PC-3 (cell line): ENCODE data around the gene ENTPD7. TPM values are rescaled to one million over a fixed set of nuclear protein-coding genes. Genes with fewer than 3 reads are reported as not detected.
"Not testable (repeated sequence)": the region's sequence is repeated elsewhere in the genome, so short reads cannot be mapped to it uniquely, and the experiment has no call there.

Source experiments
- ATAC-seq: fragments of 200-7000 bp; cut with Tn5 transposase; 2 replicates; pipeline ENCODE4 v1.9.1; 2020; ENCODE audit warnings: mild to moderate bottlenecking, moderate library complexity
- BruUV-seq: library from RNA; stranded (reverse); fragments of 400-500 nt; replicated peaks from 2 replicates; lab custom pipeline; 2021; lab: Mats Ljungman, UMichigan
- CTCF ChIA-PET: fragments of 300-600 bp; sonication (Branson Sonifier 250); formaldehyde crosslinking; loops from one replicate; lab custom pipeline; 2022; ENCODE audit warnings: antibody characterized with exemption; lab: Charles Lee
- POLR2A ChIA-PET: fragments of 300-600 bp; sonication (Branson Sonifier 250); formaldehyde crosslinking; loops from one replicate; lab custom pipeline; 2022; ENCODE audit warnings: antibody characterized with exemption; ENCODE audit not compliant: unreplicated experiment; lab: Charles Lee
- DNase-seq: peaks from one replicate; pipeline ENCODE4 v3.0.0-alpha.2; 2015
- H2AFZ ChIP-seq: fragments of 300-600 bp; sonication (generic); 2 replicates; pipeline ENCODE4 v1.6.0; 2016; ENCODE audit warnings: antibody characterized with exemption, low read length
- H3F3A ChIP-seq: fragments of 300-600 bp; sonication (generic); one replicate; pipeline ENCODE4 v1.6.0; 2017; ENCODE audit warnings: antibody characterized with exemption, low read length, control low read depth, mild to moderate bottlenecking; ENCODE audit not compliant: unreplicated experiment
- H3K27ac ChIP-seq: fragments of 300-600 bp; sonication (generic); 2 replicates; pipeline ENCODE4 v1.5.1; 2016; ENCODE audit warnings: mild to moderate bottlenecking, low read length
- H3K27me3 ChIP-seq: fragments of 300-600 bp; sonication (generic); 2 replicates; pipeline ENCODE4 v1.6.1; 2016; ENCODE audit warnings: low read length, mixed read lengths
- H3K36me3 ChIP-seq: fragments of 300-600 bp; sonication (generic); 2 replicates; pipeline ENCODE4 v1.6.1; 2016; ENCODE audit warnings: low read depth, mixed run types, low read length, mixed read lengths
- H3K4me1 ChIP-seq: fragments of 300-600 bp; sonication (generic); 2 replicates; pipeline ENCODE4 v1.5.1; 2016; ENCODE audit warnings: low read length; ENCODE audit not compliant: insufficient read depth
- H3K4me2 ChIP-seq: fragments of 300-600 bp; sonication (generic); 2 replicates; pipeline ENCODE4 v1.6.0; 2016; ENCODE audit warnings: low read length
- H3K4me3 ChIP-seq: fragments of 300-600 bp; sonication (generic); 2 replicates; pipeline ENCODE4 v1.5.1; 2016; ENCODE audit warnings: mild to moderate bottlenecking, low read length, mixed read lengths
- H3K79me2 ChIP-seq: fragments of 300-600 bp; sonication (generic); 2 replicates; pipeline ENCODE4 v1.6.1; 2017; ENCODE audit warnings: low read length, mixed read lengths
- H3K9ac ChIP-seq: fragments of 300-600 bp; sonication (generic); 2 replicates; pipeline ENCODE4 v1.6.0; 2016; ENCODE audit warnings: mild to moderate bottlenecking, low read length
- H3K9me2 ChIP-seq: fragments of 300-600 bp; sonication (generic); replicated peaks from 2 replicates; pipeline ENCODE4 v1.6.1; 2016; ENCODE audit warnings: mixed run types, low read length, mixed read lengths
- H3K9me3 ChIP-seq: fragments of 300-600 bp; sonication (generic); 2 replicates; pipeline ENCODE4 v1.6.1; 2016; ENCODE audit warnings: low read length, mixed read lengths
- H4K20me1 ChIP-seq: fragments of 300-600 bp; sonication (generic); 2 replicates; pipeline ENCODE4 v1.6.1; 2016; ENCODE audit warnings: low read length, mixed read lengths
- EZH2 ChIP-seq: fragments of 300-600 bp; sonication (generic); IDR thresholded peaks from one replicate; pipeline ENCODE4 v1.6.1; 2017; ENCODE audit warnings: antibody characterized with exemption, mild to moderate bottlenecking, low read length; ENCODE audit not compliant: unreplicated experiment
- EZH2phosphoT487 ChIP-seq: fragments of 300-600 bp; sonication (generic); IDR thresholded peaks from 2 replicates; pipeline ENCODE4 v1.6.1; 2018; ENCODE audit warnings: mild to moderate bottlenecking, antibody characterized with exemption, low read length, borderline replicate concordance
- intact Hi-C: fragments of 100-400 bp; cut with micrococcal nuclease; formaldehyde crosslinking; loops from 2 replicates; pipeline ENCODE4 v1.9.0; 2023
- total RNA-seq: library from RNA; depleted of rRNA; stranded (reverse); fragments of >200 nt; gene quantifications from 2 replicates; pipeline ENCODE4 v1.2.3, GENCODE V29; 2014
- TF ChIP-seq, protein P1 (sequence below): fragments of 300-600 bp; sonication (generic); conservative IDR thresholded peaks from 2 replicates; pipeline ENCODE4 v1.5.1; 2017; ENCODE audit warnings: antibody characterized with exemption, low read depth, mild to moderate bottlenecking, low read length

ENTPD7 gene
- total RNA-seq, 1 experiment from 2014 or later, result 6.8 TPM

DNA sequence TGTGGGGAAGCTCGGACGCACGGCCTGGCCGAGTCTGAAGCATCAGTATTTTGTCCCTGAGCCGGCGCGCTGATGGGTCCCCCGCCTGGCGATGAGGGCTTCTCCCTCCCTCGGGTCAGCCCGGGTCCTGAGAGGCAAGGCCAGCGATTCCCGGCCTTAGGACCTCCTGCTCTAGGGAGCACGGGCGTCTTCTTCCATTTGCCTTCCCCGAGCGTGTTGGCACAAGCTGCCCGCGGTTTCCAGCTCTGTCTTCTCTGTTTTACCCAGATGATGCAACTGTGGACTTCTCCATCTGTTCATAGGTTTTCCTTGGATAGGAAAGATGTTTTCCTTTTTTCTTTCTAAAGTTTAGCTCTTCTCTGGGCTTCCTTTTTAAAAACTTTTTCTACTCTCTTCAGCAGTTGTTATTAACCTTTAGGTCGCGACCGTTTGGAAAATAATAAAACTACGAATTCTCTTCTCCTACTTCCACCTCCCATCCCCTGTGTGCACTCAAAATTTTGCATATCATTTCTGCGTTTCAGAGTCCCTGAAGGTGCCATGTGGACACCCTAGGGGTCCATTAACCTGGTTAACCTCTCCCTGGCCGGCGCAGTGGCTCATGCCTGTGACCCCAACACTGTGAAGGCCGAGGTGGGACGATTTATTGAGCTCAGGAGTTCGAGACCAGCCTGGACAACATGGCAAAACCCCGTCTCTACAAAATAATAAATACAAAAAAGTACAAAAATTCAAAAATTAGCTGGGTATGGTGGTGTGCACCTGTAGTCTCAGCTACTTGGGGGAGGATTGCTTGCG is 37.7 kb upstream of the ENTPD7 start:
- Histone ChIP-seq H3K36me3 (no peaks in the 10 kb centered on the region), H3K4me1 (peaks cover 24% of the 10 kb centered on the region; the same call in 1 of the 2 replicates), H3K4me3 (peak overlapping the region; percentile 80), H3K27ac (peak overlapping the region; percentile 98), H3K9me3 (no peaks in the 10 kb centered on the region), H2AFZ (peak overlapping the region; percentile 74), H3K9ac (peak overlapping the region; percentile 97), H4K20me1 (peaks cover 17% of the 10 kb centered on the region; the same call in 1 of the 2 replicates), H3K27me3 (no peaks in the 10 kb centered on the region), H3K9me2 (no peaks in the 10 kb centered on the region), H3K79me2 (peaks cover 34% of the 10 kb centered on the region), H3F3A (no peaks in the 10 kb centered on the region), H3K4me2 (peak overlapping the region; percentile 88)
- ChIA-PET CTCF (interaction anchor here (0.7 to 0.8 kb wide), 2 partner anchors 9 to 185 kb away, joined by 3 read pairs; no protein-coding TSS in a partner anchor), POLR2A (interaction anchor here (0.6 kb wide), 2 partner anchors 44 to 1745 kb away, joined by 3 read pairs; no protein-coding TSS in a partner anchor)
- ATAC-seq (peak; percentile 6; the same call in 1 of the 2 replicates), DNase-seq (no peak)
- BruUV-seq, result TSS peak; percentile 88
- intact Hi-C loops, result loop anchor here (5.0 kb wide), 1 partner anchor 36 kb away; the partner anchor contains the start of gene ENTPD7
- TF ChIP-seq EZH2phosphoT487, result no peak
- TF ChIP-seq EZH2, result no peak
- TF ChIP-seq, protein P1, sequence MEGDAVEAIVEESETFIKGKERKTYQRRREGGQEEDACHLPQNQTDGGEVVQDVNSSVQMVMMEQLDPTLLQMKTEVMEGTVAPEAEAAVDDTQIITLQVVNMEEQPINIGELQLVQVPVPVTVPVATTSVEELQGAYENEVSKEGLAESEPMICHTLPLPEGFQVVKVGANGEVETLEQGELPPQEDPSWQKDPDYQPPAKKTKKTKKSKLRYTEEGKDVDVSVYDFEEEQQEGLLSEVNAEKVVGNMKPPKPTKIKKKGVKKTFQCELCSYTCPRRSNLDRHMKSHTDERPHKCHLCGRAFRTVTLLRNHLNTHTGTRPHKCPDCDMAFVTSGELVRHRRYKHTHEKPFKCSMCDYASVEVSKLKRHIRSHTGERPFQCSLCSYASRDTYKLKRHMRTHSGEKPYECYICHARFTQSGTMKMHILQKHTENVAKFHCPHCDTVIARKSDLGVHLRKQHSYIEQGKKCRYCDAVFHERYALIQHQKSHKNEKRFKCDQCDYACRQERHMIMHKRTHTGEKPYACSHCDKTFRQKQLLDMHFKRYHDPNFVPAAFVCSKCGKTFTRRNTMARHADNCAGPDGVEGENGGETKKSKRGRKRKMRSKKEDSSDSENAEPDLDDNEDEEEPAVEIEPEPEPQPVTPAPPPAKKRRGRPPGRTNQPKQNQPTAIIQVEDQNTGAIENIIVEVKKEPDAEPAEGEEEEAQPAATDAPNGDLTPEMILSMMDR, result no peak

DNA sequence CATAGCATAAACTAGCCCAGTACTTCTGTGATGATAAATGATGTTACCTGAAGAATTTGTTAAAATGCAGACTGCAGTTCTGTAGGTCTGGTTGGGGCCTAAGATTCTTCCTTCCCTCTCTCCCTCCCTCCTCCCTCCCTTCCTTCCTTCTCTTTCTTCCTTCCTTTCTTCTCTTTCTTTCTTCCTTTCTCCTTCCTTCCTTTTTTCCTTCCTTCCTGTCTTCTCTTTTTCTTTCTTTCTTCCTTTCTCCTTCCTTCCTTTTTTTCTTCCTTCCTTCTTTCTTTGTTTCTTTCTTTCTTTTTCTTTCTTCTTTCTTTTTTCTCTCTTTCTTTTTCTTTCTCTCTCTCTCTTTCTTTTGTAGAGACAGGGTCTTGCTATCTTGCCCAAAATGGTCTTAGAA is 35.4 kb upstream of the ENTPD7 start:
- Histone ChIP-seq H3K4me1 (0 out of 2 replicates have a peak, but pooled peaks cover 7% of the 10 kb centered on the region), H3F3A (no peaks in the 10 kb centered on the region), H3K9ac (no peak overlapping the region), H2AFZ (no peak overlapping the region), H3K9me3 (no peaks in the 10 kb centered on the region), H4K20me1 (0 out of 2 replicates have a peak, but pooled peaks cover under 1% of the 10 kb centered on the region), H3K27ac (no peak overlapping the region), H3K36me3 (no peaks in the 10 kb centered on the region), H3K9me2 (no peaks in the 10 kb centered on the region), H3K27me3 (no peaks in the 10 kb centered on the region), H3K4me2 (no peak overlapping the region), H3K79me2 (peaks cover 11% of the 10 kb centered on the region), H3K4me3 (no peak overlapping the region)
- CTCF ChIA-PET, result no interaction called here
- DNase-seq, result no peak
- BruUV-seq, result no TSS peak
- ATAC-seq, result no peak
- no peak for TF ChIP-seq EZH2phosphoT487
- TF ChIP-seq, protein P1, result no peak
- TF ChIP-seq EZH2, result no peak
- intact Hi-C loops, result loop anchor here (5.0 kb wide), 1 partner anchor 33 kb away; the partner anchor contains the start of gene ENTPD7
- POLR2A ChIA-PET, result no interaction called here

DNA sequence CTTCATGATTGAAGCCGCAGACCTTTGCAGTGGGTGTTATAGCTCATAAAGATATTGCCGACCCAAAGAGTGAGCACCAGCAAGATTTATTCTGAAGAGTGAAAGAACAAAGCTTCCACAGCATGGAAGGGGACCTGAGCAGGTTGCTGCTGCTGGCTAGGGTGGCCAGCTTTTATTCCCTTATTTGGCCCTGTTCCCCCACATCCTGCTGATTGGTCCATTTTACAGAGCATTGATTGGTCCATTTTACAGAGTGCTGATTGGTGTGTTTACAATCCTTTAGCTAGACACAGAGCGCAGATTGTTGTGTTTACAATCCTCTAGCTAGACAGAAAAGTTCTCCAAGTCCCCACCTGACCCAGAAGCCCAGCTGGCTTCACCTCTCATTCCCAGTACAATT is 34.2 kb upstream of the ENTPD7 start:
- POLR2A ChIA-PET, result not testable (repeated sequence)

More for the DNA sequence above, 34.2 kb upstream of the ENTPD7 start:
- H2AFZ ChIP-seq, H3F3A ChIP-seq, H4K20me1 ChIP-seq, H3K9ac ChIP-seq, ATAC-seq, intact Hi-C loops, CTCF ChIA-PET, BruUV-seq, H3K4me2 ChIP-seq, H3K36me3 ChIP-seq, H3K27me3 ChIP-seq, H3K79me2 ChIP-seq, H3K4me3 ChIP-seq, H3K9me3 ChIP-seq, H3K4me1 ChIP-seq, H3K27ac ChIP-seq, H3K9me2 ChIP-seq, DNase-seq: not testable (repeated sequence)
